HTERT RPE-1 (cell line): ENCODE results near the gene STX3.
"Not testable (repeated sequence)": the region's sequence is repeated elsewhere in the genome, so short reads cannot be mapped to it uniquely, and the experiment has no call there.

Experiments
- in situ Hi-C: fragments of 300-500 bp; cut with MboI; formaldehyde crosslinking; loops from 4 replicates; pipeline ENCODE4 v1.14.3; 2020; ENCODE audit warnings: low sequenced_read_pairs

Gene STX3

GRCh38 chr11:59785818-59786217, 30.6 kb downstream of the STX3 start:
- in situ Hi-C loops = no loop called here

- in situ Hi-C loops = no loop called here
These were observed 32.0 kb downstream of the STX3 start for GRCh38 chr11:59787255-59787588.

- in situ Hi-C loops = no loop called here
These were observed 32.6 kb downstream of the STX3 start for GRCh38 chr11:59787816-59788215.

GRCh38 chr11:59791639-59792038, 36.5 kb downstream of the STX3 start:
- in situ Hi-C loops = no loop called here

- in situ Hi-C loops = no loop called here
These were observed 37.3 kb downstream of the STX3 start for GRCh38 chr11:59792507-59792906.

GRCh38 chr11:59794417-59794816, 39.2 kb downstream of the STX3 start:
- in situ Hi-C loops = no loop called here

GRCh38 chr11:59800390-59801025, 45.3 kb downstream of the STX3 start:
- in situ Hi-C loops = no loop called here

GRCh38 chr11:59801160-59801706, 46.1 kb downstream of the STX3 start:
- in situ Hi-C loops = no loop called here

GRCh38 chr11:59801981-59802638, 46.9 kb downstream of the STX3 start:
- in situ Hi-C loops = no loop called here

- in situ Hi-C loops = no loop called here
These were observed 47.5 kb downstream of the STX3 start for GRCh38 chr11:59802639-59803176.

GRCh38 chr11:59804061-59804460, 48.9 kb downstream of the STX3 start:
- in situ Hi-C loops = no loop called here

- in situ Hi-C loops = no loop called here
These were observed 52.0 kb downstream of the STX3 start for GRCh38 chr11:59807047-59807610.

GRCh38 chr11:59810189-59810910, 55.2 kb downstream of the STX3 start, which contains the start of gene MRPL16:
MRPL16 (minus strand) TSS chr11:59810778; CDS start chr11:59810658, 120 bp downstream.
- in situ Hi-C loops = no loop called here

GRCh38 chr11:59810911-59811259, 55.7 kb downstream of the STX3 start:
- in situ Hi-C loops = no loop called here

- in situ Hi-C loops = no loop called here
These were observed 57.0 kb downstream of the STX3 start for GRCh38 chr11:59812220-59812619.

- in situ Hi-C loops = no loop called here
These were observed 58.2 kb downstream of the STX3 start for GRCh38 chr11:59813364-59813763.

- in situ Hi-C loops = no loop called here
These were observed 58.8 kb downstream of the STX3 start for GRCh38 chr11:59814021-59814420.

GRCh38 chr11:59815754-59816153, 60.6 kb downstream of the STX3 start:
- in situ Hi-C loops = no loop called here

GRCh38 chr11:59816434-59816833, 61.3 kb downstream of the STX3 start:
- in situ Hi-C loops = not testable (repeated sequence)

GRCh38 chr11:59818572-59818971, 63.4 kb downstream of the STX3 start:
- in situ Hi-C loops = no loop called here

GRCh38 chr11:59822989-59823566, 67.9 kb downstream of the STX3 start:
- in situ Hi-C loops = no loop called here
